Stimulated activated naive CD4-positive, alpha-beta T cell treated with Interleukin-2 at 50 U/mL for 16 hours (primary cell): ENCODE data around the gene PIGX.
"Not testable (repeated sequence)": the region's sequence is repeated elsewhere in the genome, so short reads cannot be mapped to it uniquely, and the experiment has no call there.

Source experiments
- DNase-seq: peaks from one replicate; lab custom pipeline; 2025; lab: John Stamatoyannopoulos, UW

Gene PIGX

DNA sequence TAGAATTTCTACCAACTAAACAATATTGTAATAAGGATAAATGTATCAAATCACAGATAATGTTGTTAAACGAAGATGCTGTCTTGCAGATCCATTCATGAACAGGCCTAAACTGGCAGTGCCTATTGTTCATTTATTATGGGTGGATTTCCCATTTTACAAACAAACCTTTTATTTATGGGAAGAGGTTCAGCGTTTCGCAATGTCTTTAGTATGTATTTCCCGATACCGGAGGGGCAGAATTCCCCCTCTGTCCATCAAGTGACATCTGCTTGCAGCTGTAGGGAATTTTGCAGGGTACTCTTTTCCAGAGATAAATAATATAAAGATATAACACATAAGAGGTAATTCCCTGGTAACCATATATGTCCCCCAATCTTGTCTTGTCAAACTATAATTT, 5.8 kb upstream of the PIGX start:
- DNase-seq: no peak

- no peak for DNase-seq
Observed at GRCh38 chr3:196706731-196707130, 5.4 kb upstream of the PIGX start.

- no peak for DNase-seq
Observed at GRCh38 chr3:196707566-196707965, 4.6 kb upstream of the PIGX start.

- no peak for DNase-seq
Observed at GRCh38 chr3:196708467-196708866, 3.7 kb upstream of the PIGX start.

- DNase-seq: peak; percentile 72
Observed at GRCh38 chr3:196712514-196713413, 587 bp downstream of the PIGX start.

GRCh38 chr3:196717162-196717561, 5.0 kb downstream of the PIGX start:
- DNase-seq: not testable (repeated sequence)

- no peak for DNase-seq
Observed at GRCh38 chr3:196721097-196721496, 8.9 kb downstream of the PIGX start.

DNA sequence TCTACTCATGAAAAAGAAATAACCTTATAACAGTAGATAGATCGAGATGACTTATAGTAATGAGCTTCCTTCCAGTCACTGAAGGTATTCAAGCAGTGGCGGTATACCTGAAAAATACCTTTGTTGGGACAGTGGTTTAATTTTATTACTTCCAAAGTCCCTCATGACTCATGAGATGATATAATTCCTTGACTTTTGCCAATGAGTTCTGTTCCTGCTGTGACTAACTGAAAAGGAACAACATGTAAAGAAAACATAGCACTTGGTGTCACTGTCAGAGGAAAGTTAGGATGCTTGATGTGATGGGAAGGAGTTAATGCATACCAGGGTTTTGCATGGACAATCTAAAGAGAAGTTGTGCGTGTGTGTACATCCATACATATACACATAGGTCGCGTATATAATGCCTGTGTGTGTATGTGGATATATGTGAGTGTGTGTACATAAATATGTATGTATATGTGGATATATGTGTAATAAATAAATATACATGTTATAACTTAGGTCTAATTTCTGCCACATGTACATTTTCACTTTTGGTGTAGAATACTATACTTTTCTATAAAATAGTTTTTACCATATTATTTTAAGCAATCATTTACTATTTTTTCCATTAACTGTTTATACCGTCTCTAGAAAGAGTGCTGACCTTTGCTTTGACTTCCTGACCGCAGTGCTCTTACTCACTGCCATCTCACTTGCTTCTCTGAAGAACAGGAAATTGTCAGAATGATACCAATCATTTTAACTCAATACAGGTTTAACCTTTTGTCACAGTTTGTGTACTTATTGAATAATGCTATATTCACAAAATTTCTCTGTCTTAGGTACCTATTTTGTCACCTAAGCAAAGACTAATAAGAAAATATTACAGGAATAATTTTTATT, 14.9 kb downstream of the PIGX start:
- DNase-seq: no peak

DNA sequence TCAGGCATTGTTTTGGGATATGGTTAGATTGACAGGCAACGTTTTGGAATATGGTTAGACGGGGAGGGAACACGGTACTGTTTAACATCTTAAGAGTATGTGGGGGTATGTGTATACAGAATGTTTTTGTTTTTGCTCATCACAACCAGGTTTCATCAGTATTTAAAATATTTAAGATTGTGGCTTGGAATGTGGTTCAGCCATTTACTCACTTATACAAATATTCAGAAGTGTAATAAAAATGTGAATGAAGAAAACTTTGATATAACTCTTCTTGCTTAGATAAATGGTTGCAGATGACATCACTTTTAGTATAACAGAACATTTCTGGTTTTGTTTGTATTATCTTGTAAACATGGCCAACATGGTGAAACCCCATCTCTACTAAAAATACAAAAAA, 23.6 kb downstream of the PIGX start:
- DNase-seq: no peak

DNA sequence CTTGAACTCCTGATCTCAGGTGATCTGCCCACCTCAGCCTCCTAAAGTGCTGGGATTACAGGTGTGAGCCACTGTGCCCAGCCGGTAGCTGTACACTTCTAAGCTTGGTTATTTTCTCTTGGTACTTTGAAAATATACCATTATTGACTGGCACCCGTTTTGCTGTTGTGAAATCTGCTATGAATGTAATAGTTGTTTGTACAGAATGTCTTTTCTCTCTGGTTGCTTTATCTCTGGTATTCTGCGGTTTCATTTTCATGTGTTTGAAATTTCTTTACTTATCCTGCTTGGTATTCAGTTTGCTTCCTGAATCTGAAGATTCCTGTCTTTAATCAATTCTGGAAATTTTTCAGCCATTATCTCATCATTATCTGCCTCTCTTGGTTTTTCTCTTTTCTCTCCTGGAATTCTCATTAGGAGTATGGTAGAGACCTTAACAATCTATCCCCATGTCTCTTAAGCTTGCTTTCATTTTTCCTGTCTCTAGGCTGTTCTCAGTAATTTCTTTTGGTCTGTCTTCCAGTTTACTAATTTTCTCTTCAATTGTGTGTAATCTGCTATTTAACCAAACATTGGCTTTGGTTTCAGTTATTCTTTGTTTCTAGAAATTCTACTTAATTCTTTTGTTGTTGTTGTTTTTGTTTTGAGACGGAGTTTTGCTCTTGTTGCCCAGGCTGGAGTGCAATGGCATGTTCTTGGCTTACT, 24.6 kb downstream of the PIGX start:
- no peak for DNase-seq

GRCh38 chr3:196737655-196738054, 25.5 kb downstream of the PIGX start:
- no peak for DNase-seq

DNA sequence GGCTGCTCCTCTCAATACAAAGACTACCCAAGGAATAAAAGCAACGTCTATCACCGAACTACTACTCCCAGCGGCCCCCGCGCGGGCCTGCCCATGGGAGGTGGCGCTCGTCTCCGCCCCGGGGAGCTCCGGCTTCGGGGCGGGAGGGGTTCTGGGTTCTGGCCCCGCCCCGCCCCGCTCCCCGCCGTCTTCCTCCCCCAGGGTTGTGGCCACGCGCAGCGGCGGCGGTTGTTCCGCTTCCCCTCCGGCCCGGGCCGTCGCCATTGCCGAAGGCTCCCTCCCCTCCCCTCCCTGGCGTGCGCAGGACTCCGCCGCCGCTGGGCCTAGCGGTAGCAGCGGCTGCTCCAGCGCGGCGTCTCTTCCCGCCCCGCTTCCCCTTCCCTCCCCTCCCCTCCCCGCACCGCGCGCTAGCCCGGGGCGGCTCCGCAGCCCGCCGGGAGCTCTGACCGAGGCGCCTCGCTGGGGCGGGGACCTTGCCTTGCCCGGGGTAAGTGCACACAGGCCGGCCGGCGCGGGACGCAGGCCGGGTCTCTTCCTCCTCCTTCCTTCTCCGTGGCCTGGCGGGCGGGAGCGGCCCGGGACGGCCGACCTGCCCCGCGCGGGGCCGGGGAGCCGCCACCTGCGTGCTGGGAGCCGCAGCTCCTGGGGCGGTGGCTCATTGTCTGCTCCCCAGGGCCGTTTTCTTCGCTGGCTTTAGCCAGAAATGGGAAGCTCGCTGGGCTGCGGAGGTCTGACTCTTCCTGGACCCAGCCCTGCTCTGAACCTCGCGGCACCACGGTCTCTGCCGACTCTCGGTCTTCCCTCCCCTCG, 27.7 kb downstream of the PIGX start, which contains the start of gene PAK2:
Gene PAK2, plus strand, starts transcription at position 187 of the 810 bp plus-strand sequence. CDS start 42,790 bp downstream, outside the sequence.
- peak; percentile 90 for DNase-seq

GRCh38 chr3:196740481-196741248, 28.5 kb downstream of the PIGX start:
- DNase-seq: peak; percentile 28

GRCh38 chr3:196741249-196741889, 29.2 kb downstream of the PIGX start:
- no peak for DNase-seq

DNA sequence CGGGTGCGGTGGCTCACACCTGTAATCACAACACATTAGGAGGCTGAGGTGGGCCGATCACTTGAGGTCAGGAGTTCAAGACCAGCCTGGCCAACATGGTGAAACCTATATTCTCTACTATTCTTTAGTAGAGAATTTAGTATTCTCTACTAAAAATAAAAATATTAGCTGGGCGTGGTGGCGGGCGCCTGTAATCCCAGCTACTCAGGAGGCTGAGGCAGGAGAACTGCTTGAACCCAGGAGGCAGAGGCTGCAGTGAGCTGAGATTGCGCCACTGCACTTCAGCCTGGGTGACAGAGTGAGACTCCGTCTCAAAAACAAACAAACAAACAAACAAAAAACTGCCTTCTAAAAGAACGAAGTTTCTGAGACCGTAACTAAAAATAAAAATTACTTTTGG, 31.4 kb downstream of the PIGX start:
- not testable (repeated sequence) for DNase-seq

- no peak for DNase-seq
Observed at GRCh38 chr3:196749125-196749524, 36.9 kb downstream of the PIGX start.

DNA sequence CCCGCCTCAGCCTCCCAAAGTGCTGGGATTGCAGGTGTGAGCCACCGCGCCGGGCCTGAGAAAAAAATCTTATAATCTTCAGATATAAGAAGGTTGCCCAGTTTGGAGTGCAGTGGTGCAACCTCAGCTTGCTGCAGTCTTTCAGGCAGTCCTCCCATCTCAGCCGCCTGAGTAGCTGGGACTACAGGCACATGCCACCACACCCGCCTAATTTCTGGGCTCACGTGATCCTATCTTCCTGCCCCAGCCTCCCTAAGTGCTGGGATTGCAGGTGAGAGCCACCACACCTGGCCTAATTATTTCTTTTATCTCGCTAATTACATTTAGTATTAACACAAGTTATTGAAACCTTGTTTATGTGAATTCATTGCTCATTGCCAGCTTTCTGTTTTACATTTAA, 41.0 kb downstream of the PIGX start:
- no peak for DNase-seq

DNA sequence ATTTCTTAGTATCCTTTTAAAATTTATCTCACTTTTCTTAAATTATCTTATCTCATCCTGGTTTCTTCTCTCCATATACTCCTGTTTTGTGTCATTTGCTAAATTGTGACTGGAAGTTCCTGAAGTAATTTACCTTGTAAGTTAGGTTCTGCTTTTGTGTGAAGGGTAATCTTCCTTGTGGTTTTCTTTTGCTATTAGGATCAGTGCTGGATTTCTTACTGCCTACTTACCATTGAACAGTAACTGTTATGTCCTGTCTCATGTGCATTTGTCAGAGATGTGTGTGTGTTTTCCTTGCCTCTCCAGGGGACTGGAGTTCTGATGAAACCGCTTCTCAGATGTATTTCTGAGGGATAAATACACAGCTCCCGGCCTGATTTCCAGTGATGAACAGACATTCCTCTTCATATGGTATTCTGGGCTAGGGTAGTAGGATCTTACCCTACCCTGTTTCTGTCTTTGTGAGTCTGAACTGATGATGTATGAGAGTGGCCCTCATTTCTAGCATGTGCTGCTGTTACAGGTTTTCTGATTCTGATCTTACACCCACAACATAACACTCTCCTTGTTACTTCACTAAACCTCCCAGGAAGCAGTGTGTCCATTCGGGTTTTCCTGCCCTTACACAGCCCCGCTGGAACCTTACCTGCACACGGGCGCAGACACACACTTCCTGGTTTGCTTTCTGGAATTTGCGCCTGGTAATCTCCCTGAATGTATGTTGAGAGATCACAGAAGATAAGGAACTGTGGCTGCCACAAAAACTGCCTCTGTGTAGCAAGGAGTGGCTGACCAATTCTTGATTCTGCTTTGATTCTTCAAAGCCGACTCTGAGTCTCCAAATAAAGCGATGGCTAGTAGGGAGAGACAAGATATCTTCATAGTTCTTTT, 42.2 kb downstream of the PIGX start:
- DNase-seq: no peak

DNA sequence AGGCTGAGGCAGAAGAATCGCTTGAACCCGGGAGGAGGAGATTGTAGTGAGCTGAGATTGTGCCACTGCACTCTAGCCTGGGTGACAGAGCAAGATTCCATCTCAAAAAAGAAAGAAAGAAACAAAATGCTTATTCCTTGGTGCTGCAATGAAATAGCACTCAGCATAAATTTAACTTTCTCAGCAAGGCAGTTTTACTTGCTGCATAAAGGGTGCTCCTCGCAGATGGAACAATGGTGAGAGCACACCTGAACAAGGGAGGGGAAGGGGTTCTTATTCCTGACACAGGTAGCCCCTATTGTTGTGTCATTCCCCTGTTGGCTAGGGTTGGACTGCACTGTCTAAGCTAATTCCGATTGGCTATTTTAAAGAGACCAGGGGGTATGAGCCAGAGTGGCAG, 44.6 kb downstream of the PIGX start:
- no peak for DNase-seq
